Stimulated activated CD4-positive, alpha-beta T cell treated with anti-CD3 and anti-CD28 coated beads, Interleukin-15, amount 100 ng/mL, for 24 hours (primary cell): ENCODE results near the gene CAPS.

Experiments used
- DNase-seq: peaks from one replicate; pipeline ENCODE4 v3.0.0-alpha.2; 2020

The CAPS gene

GRCh38 chr19:5914946-5915781 is 1.1 kb downstream of the CAPS start:
- DNase-seq = no peak

GRCh38 chr19:5915782-5916165 is 1.7 kb downstream of the CAPS start:
- DNase-seq = no peak

DNA sequence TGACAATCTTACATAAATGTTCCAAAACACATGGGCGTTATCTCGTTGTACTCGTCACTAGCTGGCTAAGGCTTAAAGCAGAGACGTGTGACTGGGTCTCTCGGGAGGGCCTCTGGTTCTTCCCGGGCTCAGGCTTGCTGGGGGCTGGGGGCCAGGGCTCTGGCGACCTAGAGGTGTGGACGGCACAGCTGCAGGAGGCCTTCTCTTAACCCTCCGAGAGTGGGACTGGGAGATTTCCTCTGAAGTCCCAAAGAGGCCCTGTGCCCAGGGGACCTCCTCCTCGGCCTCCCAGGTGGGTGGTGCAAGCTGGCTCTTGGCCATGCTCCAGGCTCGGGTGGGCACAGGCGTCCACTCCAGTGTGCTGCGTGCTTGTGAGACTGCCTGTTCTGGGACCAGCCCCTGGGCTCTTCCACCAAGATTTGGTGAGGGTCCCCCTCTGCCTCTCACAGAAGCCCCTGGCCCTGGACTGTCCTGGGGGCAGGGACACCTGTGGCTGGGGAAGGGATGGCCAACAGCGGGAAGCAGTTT is 2.2 kb downstream of the CAPS start:
- DNase-seq = no peak

DNA sequence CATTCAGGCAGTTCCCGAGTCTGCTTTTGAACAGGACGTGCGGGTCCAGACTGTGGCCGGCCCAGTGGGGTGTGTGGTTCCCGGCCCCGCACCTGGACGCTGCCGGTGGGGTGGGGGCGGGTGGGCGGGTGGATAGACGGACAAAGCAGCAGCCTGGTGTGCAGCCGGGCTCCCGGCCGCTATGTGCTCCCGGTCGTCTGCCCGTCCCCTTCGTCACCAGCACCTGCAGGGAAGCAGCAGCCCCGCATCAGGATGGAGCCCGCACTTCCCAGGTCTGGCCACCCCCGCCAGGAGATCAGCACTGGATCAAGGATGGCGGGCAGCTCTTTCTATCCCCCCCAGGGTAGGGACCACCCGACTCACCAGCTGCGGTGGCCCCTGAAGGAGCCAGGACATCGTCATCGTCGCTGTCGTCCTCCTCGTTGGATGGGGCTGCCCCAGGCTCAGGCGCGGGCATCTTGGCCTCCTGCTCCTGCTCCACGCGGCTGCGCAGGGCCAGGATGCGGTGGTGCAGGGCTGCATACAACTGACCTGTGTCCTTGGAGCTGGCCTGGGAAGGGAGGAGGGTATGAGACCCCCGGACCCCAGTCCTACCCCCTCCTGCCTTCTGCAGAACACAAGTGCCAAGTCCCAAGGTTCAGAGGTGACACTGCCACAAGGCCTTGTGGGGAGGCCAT is 3.5 kb downstream of the CAPS start:
- DNase-seq = no peak

- DNase-seq = no peak
These were observed 4.5 kb downstream of the CAPS start for GRCh38 chr19:5918463-5919079.

DNA sequence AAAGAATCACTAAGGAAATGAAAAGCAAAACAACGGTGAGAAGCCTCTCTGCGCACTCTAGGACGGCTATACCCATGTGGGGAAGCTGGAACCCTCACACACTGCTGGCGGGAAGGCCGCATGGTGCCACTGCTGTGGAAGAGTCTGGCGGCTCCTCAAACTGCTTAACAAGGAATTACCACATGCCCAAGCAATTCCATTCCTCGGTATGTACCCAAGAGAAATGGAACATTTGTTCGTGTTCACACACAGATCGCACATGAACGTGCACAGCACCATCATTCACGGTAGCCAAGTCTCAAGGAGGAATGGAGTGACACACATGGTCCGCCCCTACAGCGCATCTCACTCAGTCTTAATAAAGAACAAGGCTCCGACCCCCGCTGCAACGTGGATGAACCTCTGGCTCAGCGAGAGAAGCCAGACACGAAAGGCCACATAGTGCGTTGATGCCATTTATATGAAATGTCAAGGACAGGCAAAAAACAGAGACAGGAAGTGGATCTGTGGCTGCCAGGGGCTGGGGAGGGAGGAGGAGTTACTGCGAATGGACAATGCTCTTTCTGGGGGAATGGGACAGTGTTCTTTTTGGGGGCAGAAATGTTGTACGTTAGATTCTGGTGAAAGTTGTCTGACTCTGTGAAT is 7.6 kb downstream of the CAPS start:
- no peak for DNase-seq

DNA sequence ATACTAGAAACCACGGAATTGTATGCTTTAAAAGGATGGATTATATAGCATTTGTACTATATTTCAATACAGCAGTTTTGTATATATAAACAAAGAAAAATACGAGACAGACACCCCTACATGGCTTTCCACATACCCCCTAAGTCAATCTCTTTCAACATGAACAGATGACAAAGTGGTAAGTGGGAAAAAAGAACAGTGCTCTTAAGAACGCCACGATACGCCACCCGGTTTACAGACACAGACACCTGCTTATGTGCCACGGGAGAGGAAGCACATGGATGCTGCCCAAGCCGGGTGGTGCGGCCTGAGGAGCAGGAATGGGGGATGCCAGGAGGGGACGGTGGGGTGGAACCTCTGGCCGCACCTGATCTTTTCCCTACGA is 8.1 kb downstream of the CAPS start:
- DNase-seq = no peak

- no peak for DNase-seq
These were observed 9.3 kb downstream of the CAPS start for GRCh38 chr19:5923356-5923755.

DNA sequence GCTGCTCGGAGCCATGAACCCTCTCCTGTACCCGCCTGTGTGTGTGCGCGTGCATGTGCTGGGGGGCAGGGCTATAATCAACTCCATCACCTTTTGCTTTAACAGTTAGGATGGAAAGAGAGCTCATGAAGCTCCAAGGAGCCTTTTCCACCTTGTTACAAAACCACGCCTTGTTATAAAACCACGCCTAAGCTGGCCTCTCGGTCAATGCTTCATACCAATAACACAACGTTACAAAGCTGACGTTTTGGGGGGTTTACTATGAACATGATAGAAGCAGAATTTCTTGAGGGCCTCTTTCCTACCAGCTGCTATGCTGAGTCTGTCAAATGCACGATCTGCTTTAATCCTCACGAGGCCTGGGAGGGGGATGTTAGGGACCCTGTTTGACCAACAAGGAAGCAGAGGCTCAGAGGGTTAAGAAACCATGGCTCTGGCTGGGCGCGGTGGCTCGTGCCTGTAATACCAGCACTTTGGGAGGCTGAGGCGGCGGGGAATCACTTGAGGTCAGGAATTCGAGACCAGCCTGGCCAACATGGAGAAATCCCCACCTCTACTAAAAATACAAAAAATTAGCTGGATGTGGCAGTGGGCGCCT is 11.9 kb downstream of the CAPS start:
- DNase-seq = no peak

- no peak for DNase-seq
These were observed 12.8 kb downstream of the CAPS start for GRCh38 chr19:5926641-5927440.

- no peak for DNase-seq
These were observed 13.4 kb downstream of the CAPS start for GRCh38 chr19:5927441-5927821.

GRCh38 chr19:5929179-5929578 is 15.1 kb downstream of the CAPS start:
- no peak for DNase-seq

DNA sequence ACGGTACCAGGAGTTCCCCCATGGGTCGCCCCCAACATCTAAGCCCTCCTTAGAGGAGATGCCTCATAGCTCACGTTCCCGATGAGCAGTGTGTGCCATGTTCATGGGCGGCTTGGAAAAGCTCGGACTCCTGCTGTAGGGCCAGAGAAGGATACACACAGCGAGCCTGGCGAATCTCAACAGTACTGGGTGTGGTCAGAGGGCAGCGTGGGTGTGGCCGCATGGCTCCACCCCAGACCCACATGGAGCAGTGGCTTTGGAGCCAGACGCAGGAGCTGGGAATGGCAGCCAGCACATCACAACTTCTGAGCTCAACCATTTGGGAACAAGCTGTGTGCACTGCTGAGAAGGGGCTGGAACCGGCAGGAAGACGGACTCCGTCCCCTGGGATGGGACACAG is 15.6 kb downstream of the CAPS start:
- no peak for DNase-seq

- DNase-seq = no peak
These were observed 17.2 kb downstream of the CAPS start for GRCh38 chr19:5931251-5931650.

- DNase-seq = no peak
These were observed 18.1 kb downstream of the CAPS start for GRCh38 chr19:5932146-5932545.

GRCh38 chr19:5932609-5933262 is 18.7 kb downstream of the CAPS start:
- no peak for DNase-seq

DNA sequence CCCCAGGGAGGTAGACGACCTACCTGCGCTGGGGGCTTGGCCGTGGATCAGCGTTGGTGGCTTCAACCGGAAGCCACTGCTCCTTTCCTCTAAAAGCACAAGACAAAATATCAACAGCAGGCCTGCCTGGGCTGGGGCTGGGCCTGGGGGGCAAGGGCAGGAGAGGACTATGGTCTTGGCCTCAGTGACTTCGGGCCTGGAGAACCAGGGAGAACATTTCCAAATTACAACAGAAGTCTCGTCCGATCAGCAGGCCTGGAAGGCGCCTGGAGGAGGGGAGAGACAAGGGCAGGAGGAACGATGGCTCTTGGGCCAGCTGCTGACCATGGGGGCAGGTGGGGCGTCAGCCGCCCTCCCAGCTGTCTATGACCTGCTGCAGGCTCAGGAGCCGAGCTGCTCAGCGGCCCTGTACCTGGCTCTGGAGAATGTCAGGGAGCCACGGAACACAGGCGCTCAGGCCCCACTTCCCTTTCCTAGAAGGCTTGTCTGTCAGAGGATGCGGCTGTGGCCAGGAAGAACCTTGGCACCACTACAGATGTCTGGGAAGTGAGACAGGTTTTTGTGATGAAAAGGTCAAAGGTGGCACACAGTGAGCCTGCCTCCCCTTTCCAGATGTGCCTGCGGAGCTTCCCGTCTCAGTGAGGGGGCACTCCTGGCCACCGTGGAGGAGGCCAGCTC is 19.5 kb downstream of the CAPS start:
- no peak for DNase-seq

- DNase-seq = no peak
These were observed 20.0 kb downstream of the CAPS start for GRCh38 chr19:5934069-5934401.

DNA sequence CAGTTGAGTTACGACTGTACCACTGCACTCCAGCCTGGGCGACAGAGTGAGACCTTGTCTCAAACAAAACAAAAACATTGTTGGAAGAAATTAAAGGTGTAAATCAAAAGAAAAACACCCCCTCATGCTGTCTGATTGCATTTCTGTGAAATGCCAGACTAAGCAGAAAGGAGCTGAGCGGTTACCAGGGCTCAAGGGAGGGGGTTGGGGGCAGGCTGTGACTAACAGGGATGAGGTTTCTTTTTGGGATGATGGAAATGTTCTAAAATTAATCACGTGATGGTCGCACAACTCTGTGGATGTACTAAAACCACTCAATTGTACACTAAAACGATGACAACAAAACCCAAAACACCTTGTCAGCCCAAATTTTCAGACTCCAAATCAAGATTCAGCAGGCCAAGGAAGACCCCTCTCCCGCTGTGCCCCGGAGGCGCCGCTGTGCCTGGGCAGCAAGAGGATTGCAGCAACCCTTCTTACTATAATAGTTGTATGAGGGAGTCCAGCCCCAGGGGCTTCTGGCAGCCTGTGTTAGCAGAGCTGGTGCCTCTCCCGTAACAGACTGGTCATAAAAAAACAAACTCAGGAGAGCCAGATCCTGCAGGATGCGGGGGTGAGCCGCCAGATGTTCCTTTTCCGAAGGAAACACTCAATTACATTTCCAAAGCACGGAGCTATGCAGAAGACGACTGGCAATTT is 20.9 kb downstream of the CAPS start:
- DNase-seq = no peak

DNA sequence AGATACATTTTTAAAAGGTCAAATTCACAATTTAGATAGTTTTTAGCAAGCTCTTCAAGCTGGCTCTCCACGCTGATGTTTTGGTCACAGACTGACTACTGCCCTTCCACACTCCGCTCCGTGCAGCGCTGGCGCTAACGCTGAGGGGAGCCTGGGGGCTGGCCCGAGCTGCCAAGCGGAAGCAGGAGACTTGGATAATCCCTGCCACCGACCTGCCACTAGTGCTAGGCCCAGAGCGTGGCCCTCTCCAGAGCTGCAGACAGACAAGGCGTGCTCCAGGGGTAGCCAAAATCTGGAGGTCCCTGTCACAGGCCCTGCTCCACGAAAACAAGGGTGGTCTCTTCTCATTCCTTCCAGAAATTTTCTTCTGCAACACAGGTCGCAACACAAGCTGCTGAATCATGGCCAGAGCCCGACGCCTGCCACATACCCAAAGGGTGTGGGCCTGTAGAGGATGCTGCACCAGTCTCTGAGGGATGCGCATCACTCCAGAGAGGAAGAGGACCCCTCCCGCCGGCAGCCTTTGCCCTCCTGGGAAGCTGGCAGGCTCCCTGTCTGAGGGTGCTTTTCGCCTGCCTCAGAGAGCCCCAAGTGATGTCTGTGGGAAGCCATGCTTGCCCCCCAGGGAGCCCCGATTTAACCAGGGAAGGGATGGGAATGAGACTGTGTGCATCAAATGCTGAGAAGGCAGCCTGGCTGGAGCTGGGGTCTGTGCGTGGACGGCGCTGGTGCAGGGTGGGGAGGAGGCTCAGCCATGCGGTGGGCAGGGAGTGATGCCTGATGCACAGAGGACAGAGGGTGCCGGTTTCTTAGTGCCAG is 21.6 kb downstream of the CAPS start:
- DNase-seq = no peak
